Measurements from ENCODE around the gene DDR2. TPM values are rescaled to one million over a fixed set of nuclear protein-coding genes. Genes with fewer than 3 reads are reported as not detected.
A peak's percentile ranks its signal among the peaks of the same experiment; 100 is the strongest.

The DDR2 gene
- polyA plus RNA-seq, 1 donor: 37.6 TPM

DNA sequence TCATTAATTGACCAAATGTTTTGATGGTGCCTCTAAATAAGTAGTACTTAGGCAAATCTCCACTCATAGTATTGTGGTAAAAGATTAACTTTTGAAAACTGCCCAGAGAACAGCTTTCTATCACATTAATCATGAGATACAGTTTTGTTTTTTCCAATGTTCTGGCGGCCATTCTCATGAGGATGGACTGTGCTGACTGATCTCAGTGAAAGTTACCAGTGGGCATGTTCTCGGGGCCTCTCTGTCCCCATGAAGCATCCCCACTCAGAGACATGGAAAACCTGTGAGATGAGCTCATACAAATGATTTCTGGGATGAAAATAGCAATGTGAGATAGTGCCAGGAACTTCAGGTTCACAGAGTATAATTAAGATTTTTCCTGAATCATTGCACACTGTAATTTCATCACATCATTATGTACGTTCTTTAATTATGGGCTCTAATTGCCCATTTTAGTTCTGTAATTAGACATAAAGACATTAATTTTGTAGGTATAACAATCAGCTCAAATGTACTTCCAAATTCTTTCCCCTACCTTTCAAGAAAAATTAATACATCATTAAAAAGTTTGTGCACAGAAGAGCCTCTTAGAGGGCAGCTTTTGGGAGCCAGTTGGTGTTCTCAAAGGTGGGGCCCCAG is 40.5 kb downstream of the DDR2 start:
- DNase-seq (ENCODE audit: low read depth): no peak

DNA sequence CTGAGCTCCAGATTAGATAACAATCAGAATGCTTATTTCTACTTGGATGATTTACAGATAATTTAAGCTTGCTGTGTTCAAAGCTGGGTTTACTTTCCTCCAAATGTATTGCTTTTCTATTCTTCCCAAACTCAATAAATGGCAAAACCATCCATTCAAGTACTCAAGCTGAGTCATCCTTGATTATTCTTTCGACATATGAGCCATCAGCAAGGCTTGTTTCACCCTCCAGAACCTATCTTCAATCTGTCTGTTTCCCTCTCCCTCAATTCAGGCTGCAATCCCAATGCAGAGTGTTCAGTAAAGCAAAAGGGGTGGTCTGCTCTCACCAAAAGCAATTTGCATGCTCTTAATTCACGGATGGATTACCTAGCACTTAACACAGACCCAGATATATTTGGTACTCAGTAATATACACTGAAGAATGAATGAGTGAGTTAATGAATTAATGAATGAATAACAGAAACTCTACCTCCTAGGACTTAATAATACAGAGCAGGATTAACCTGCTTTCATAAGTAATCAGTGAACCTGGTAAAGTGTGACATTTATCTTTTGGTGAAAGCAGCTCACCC is 41.9 kb downstream of the DDR2 start:
- DNase-seq (ENCODE audit: low read depth): no peak

GRCh38 chr1:162676087-162676486 is 43.8 kb downstream of the DDR2 start:
- no peak for DNase-seq (ENCODE audit: low read depth)

- DNase-seq (ENCODE audit: low read depth): no peak
Observed at GRCh38 chr1:162676750-162677149, 44.5 kb downstream of the DDR2 start.

DNA sequence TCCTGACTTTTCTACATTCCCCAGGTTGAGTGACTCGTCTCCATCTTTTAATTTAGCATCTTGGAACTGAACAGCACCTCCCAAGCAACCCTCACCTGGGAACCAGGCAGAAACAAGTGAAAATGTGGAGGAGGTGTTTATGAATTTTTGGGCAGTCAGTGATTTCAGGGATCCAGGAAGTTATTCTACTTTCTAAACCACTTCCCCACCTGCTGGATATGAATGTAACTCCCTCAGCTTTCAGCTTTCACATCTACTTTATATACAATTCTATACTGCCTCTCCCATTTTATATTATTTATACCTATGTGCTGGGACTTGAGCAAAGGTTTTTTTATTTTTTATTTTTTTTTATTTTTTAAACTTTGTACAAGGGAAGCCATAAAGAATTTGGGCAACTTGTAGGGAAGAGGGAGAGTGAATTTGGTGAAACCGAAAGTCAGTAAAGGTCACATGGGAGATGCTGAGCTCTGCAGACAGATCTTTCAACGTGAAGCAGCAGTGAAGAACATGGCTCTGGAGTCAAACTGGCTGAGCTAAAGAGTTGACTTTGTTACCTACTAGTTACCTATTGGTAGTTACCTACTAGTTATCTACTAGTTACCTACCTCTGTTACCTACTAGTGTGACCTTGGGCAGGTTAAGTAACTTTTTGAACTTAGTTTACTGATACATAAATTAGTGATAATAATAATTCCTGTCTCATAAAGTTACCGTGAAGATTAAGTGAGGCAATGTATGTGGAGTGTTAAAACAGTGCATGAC is 45.5 kb downstream of the DDR2 start:
- no peak for DNase-seq (ENCODE audit: low read depth)

DNA sequence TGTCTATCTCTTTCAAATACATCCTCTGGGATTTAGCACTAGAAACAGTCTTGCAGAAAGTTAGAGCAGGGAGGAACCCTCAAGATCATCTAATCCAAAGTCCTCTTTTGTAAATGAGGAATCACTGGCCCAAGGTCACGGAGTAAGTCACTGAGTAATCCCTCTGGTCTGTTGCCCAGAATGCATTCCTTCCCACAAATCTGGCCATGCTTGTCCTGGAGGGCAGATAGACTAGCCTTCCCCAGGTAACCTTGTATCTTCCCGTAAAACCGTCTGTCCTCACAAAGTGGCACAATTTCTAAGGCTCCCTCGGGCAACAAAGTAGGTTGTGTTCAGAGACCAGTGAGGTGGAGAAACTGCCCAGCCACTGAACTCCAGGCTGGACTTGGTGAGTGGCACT is 46.2 kb downstream of the DDR2 start:
- DNase-seq (ENCODE audit: low read depth): no peak

GRCh38 chr1:162679298-162679697 is 47.0 kb downstream of the DDR2 start:
- DNase-seq (ENCODE audit: low read depth): no peak

DNA sequence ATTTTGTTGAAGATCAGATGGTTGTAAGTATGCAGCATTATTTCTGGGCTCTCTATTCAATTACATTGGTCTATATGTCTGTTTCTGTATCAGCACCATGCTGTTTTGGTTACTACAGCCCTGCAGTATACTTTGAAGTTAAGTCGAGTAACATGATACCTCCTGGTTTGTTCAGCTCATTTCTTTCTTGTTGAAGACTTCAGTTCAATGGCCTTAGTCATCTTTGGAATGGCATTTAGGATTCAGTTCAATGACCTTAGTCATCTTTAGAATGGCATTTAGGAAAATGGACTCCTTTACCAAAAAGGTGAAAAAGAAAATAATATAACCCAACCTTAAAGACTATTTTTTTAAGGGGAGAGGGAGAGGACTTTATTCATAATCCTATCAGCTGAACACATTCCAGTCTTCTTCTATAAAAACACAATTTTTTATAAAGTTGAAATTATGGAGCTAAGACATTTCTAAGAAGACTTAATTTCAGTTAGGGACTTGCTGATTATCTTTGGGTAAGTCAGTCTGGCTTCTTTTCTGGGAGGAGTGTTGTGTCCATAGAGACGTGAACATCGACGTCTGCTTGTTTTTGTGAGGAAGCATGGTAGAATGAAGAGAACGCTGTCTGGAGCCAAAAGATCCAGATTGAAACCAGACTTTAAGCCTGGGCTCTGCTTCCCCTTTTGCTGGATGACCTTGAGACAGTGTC is 48.3 kb downstream of the DDR2 start:
- DNase-seq (ENCODE audit: low read depth): no peak

DNA sequence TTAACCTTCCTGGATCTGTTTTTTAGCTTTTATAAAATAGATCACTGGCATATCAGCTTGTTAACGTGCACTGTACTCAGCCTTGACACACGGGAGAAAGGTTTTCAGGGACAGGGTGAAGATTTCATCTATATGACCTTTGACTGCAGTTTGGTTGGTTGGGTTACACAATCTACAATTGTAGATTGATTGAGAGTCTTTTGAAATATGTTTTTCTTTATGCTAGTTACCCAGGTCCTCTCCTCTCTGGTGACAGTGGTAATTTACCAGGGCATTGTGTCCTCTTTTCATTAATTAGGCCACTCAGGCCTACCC is 48.8 kb downstream of the DDR2 start:
- DNase-seq (ENCODE audit: low read depth): no peak

DNA sequence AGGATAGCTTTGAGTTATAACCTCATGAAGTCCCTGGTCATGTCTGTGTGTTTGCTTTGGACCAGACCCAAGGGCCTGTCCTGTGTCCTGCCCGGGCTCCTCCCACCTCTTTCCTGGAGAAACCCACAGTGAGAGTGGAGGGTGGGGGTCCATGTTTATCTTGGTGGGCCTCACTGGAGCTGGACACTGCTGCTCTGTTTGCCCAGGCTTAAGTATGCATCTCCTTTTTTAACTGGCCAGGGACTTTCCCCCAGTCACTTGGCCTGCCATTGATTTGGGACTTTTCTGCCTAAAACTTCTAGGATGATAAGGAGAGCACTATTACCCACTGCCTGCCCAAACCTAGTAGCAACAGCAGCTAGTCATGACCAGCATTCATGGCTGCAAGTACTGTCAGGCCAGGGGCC is 49.8 kb downstream of the DDR2 start:
- DNase-seq (ENCODE audit: low read depth): no peak

DNA sequence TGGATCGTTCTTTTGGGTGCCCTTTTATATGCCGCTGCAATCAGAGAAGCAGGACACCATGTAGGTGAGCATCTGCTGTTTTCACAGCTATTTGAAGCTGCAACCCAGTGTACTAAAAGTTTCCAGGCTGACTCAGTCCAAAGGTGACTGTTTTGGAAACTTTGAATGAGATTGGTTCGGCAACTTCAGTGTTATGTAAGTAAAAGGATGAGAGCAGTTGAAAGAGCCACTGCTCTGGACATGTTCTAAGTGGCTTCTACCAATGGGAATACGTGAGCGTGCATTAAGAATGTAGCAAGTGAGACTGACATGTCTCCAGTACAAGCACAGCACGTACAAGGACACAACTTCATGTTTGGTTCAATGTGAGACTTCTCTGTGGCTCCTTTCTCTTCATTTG is 55.6 kb downstream of the DDR2 start:
- no peak for DNase-seq (ENCODE audit: low read depth)

- DNase-seq (ENCODE audit: low read depth): no peak
Observed at GRCh38 chr1:162688521-162688920, 56.3 kb downstream of the DDR2 start.

GRCh38 chr1:162688931-162689330 is 56.7 kb downstream of the DDR2 start:
- DNase-seq (ENCODE audit: low read depth): no peak

- DNase-seq (ENCODE audit: low read depth): no peak
Observed at GRCh38 chr1:162689745-162690671, 57.7 kb downstream of the DDR2 start.

DNA sequence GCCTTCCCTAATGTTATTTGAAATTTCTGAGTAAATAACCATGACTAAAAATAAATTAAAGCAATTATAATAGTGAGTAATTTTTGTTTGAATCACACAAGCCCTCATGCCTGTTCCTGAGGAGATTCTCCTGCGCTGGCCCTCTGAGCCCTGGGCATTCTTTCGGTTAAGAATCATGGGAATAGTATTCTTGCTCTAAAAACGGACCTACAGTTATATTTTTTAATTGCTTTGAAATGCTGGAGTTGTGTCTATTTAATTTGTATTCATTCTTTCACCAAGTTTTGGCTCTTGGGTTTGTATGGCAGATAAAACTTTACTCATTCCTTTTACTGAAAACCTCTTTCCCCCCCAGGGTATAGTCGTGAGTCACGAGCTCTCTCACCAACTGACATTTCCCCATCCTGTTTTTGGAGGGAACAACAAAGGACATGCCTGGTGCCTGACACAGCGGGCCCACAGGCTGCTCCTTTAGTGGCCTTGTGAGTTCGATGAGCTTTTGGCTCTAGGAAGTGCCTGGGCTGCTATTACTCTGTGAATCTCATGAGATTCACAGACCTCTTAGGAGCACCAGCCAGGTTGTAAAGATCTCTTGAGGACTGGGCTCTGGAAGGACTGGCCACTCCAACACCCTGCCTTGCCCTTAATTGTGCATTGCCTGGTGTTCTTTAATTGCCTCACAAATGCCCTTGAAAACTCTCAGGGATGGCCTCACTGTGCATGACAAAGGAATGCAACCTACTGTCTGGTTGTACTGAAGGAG is 58.6 kb downstream of the DDR2 start:
- no peak for DNase-seq (ENCODE audit: low read depth)

GRCh38 chr1:162691999-162692575 is 59.8 kb downstream of the DDR2 start:
- DNase-seq (ENCODE audit: low read depth): no peak

DNA sequence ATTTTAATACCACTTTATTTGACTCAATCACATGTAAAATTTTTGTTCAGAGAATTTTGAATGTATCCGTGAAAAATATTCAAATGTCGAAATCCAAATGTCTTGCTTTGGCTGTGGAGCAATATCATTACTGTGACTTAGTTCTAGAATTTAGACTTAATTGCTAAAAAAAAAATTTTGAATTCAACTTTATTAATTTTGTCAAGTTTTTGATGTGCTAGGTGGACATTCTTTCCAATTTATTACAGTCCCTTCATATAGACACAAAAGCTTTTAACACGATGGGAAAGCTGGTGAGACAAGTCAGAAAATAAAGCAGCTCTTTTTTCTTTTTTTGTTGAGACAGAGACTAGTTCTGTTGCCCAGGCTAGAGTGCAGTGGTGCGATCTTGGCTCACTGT is 62.6 kb downstream of the DDR2 start:
- no peak for DNase-seq (ENCODE audit: low read depth)

DNA sequence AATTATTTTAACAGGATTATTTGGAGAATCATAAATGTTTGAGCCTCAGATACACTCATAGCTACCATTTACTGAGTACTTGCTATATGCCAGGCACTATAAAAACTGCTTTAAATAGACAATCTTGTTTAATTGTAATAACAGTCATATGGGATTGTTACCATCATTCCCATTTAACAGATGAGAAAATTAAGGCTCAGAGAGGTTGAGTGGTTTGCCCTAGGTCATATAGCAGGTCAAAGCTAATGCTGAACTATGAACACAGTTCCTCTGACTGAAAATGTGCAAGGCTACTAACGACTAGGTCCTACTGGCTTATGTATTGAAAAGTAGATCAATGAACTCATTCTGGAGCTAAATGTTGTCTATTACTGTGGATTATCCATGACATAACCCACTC is 63.4 kb downstream of the DDR2 start:
- no peak for DNase-seq (ENCODE audit: low read depth)

GRCh38 chr1:162696286-162696862 is 64.1 kb downstream of the DDR2 start:
- peak; percentile 97 for DNase-seq (ENCODE audit: low read depth)
